Mucosa of rectum (tissue), 2 donors: Measurements from ENCODE around the gene WRAP53.

Experiments used
- H3K27ac ChIP-seq, 2 donors: one replicate each; pipeline ENCODE4 v1.7.0; 2013; ENCODE audit warnings: inconsistent platforms in 2 of 2, low read depth in 2 of 2, low read length in 2 of 2
- H3K27me3 ChIP-seq, 2 donors: one replicate each; pipeline ENCODE4 v1.7.0; 2013; ENCODE audit warnings: low read length in 2 of 2; ENCODE audit not compliant: control insufficient read depth in 2 of 2, insufficient read depth in 2 of 2
- H3K36me3 ChIP-seq, 2 donors: one replicate each; pipeline ENCODE4 v1.7.0; 2013; ENCODE audit warnings: low read length in 2 of 2; ENCODE audit not compliant: control insufficient read depth in 2 of 2, insufficient read depth in 2 of 2
- H3K4me1 ChIP-seq, 2 donors: one replicate each; pipeline ENCODE4 v1.7.0; 2013; ENCODE audit warnings: low read length in 2 of 2, mild to moderate bottlenecking in 1 of 2; ENCODE audit not compliant: control insufficient read depth in 2 of 2, insufficient read depth in 2 of 2
- H3K4me3 ChIP-seq, 2 donors: one replicate each; pipeline ENCODE4 v1.7.0; 2013; ENCODE audit warnings: low read length in 2 of 2
- H3K9ac ChIP-seq, 2 donors: one replicate each; pipeline ENCODE4 v1.7.0; 2013; ENCODE audit warnings: low read length in 2 of 2, low read depth in 1 of 2, mild to moderate bottlenecking in 1 of 2
- H3K9me3 ChIP-seq, 2 donors: one replicate each; pipeline ENCODE4 v1.7.0; 2013; ENCODE audit warnings: low read length in 2 of 2; ENCODE audit not compliant: control insufficient read depth in 2 of 2
- donor health status: healthy.
- donor health status: Normal muscosa, but diverticular disease.

WRAP53 gene

DNA sequence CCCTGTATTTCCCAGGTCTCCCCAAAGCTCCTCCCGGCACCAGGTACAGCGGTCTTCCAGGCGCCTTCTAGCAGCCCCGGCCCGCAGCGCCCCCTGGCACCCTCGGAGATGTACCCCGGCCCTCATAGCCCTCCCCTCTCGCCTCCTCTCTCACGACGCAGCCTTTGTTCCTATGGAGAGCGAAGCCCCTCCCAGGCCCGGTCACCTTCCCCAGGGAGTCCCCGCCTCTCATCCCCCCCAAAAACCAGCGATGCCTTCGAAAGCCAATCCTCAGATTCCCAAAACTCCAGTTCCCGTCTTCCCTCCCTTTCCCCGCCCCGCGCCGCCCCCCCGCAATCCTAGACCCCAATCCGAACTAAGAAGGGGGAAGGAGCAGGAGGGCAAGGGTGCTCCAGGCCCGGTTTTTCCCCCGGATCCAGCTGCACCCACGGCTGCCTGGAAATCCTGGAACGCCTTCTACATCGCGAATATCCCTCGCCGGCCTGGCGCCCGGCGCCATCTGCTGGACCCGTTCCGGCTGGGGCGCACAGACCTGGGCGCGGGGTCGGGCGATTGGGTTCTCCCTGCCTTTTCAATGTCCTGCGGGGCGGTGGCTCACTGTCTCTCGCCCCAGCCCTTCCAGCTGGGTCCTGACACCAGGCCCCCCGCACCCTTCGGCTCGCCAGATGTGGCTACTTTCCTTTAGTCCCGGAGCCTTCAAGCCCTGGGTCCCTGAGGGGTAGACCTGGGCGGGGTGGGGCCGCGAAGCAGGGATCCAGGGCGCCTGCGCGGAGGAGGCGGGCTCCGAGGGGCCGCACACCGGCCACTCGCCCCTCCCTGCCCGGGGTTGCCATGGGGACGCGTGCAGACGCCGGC lies 28.9 kb downstream of the WRAP53 start, which contains the start of gene DNAH2:
Gene DNAH2, plus strand, starts transcription at position 844 of the 855 bp plus-strand sequence. CDS start 1,991 bp downstream, outside the sequence.
- Histone ChIP-seq H3K36me3 (no peaks in the 10 kb centered on the region), H3K27ac (no peak within 1 kb of the TSS), H3K4me1 (peaks cover 9 to 15% of the 10 kb centered on the region in 2 donors), H3K9me3 (no peaks in the 10 kb centered on the region), H3K27me3 (peaks cover 38 to 44% of the 10 kb centered on the region in 2 donors), H3K9ac (peak within 1 kb of the TSS in 1 of 2 donors; percentile 62), H3K4me3 (peak within 1 kb of the TSS; percentile 64)

DNA sequence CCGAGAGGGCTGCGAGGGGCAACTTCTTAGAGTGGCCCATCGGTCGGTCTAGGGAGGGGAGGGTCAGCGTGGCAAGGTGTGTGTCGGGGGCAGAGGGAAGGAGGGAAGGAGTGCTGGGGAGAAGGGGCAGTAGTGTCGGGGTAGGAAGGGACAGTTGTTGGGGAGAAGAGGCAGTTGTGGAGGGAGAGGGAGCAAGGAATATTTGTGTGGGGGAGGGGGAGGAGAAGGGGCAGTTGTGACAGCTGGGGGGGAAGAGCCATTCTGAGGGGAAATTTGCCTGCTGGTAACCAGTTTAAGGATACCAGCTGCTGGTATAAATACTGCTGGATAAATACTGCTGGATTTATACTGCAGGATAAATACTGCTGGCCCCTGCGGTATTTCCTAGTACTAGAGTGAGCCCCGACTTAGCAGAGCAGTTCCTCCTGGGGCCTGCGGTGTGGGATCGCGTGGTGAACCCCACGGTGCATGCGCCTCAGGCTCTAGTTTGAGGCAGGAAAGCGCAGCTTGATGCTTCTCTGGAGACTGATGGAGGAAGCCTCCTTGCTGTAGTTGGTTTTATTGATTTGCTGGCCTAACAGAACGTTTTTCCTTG lies 29.6 kb downstream of the WRAP53 start:
- H3K36me3 ChIP-seq = no peaks in the 10 kb centered on the region
- peak overlapping the region; percentile 64 for H3K4me3 ChIP-seq
- peaks cover 30 to 37% of the 10 kb centered on the region in 2 donors for H3K27me3 ChIP-seq
- peak overlapping the region in 1 of 2 donors; percentile 62 for H3K9ac ChIP-seq
- H3K9me3 ChIP-seq = no peaks in the 10 kb centered on the region
- no peak overlapping the region for H3K27ac ChIP-seq
- peaks cover 9 to 15% of the 10 kb centered on the region in 2 donors for H3K4me1 ChIP-seq

DNA sequence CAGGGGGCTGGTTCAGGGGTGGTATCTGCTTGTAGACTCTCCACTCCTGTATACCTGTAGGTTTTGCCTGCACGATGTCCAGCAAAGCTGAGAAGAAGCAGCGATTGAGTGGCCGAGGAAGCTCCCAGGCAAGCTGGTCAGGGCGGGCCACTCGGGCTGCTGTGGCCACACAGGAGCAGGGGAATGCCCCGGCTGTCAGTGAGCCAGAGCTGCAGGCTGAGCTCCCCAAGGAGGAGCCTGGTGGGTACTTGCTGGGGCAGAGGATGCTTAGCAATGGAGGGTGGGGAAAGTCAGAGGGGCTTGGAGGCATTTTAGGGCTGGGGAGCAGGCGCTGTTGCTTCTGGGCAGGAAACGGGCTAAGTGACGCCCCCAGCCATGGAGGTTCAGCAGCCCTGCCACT lies 31.4 kb downstream of the WRAP53 start:
- H3K36me3 ChIP-seq = no peaks in the 10 kb centered on the region
- H3K9me3 ChIP-seq = no peaks in the 10 kb centered on the region
- H3K4me1 ChIP-seq = peaks cover 9 to 15% of the 10 kb centered on the region in 2 donors
- peaks cover 20 to 34% of the 10 kb centered on the region in 2 donors for H3K27me3 ChIP-seq
- no peak overlapping the region for H3K9ac ChIP-seq
- no peak overlapping the region for H3K4me3 ChIP-seq
- no peak overlapping the region for H3K27ac ChIP-seq

- Histone ChIP-seq H3K27ac (no peak overlapping the region), H3K4me3 (no peak overlapping the region), H3K9ac (no peak overlapping the region), H3K36me3 (no peaks in the 10 kb centered on the region), H3K9me3 (no peaks in the 10 kb centered on the region), H3K4me1 (peaks cover 9 to 15% of the 10 kb centered on the region in 2 donors), H3K27me3 (peaks cover 18 to 32% of the 10 kb centered on the region in 2 donors)
These were observed 31.8 kb downstream of the WRAP53 start for GRCh38 chr17:7720125-7720524.

DNA sequence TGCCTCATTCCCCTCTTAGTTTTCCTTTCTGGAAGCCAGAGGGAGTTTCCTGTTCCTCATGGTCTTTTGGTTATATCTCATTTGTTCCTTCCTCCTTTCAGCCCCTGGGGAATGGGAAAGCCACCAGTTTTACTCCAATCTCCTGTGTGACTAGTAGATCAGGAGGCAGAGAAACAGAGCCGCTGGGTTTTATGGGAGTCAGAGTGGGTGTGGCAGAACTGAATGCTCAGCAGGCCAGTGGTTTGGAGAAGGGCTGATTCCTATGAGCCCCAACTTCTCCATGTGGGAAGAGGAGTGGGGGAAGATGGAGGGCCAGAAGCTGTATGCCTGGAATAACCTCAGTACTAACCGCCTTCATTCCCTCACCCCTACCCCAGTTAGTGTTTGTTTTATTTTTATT lies 33.3 kb downstream of the WRAP53 start:
- H3K27me3 ChIP-seq = peaks cover 5 to 20% of the 10 kb centered on the region in 2 donors
- no peaks in the 10 kb centered on the region for H3K36me3 ChIP-seq
- no peaks in the 10 kb centered on the region for H3K9me3 ChIP-seq
- H3K4me3 ChIP-seq = no peak overlapping the region
- no peak overlapping the region for H3K9ac ChIP-seq
- H3K4me1 ChIP-seq = peaks cover 7 to 11% of the 10 kb centered on the region in 2 donors
- H3K27ac ChIP-seq = no peak overlapping the region

DNA sequence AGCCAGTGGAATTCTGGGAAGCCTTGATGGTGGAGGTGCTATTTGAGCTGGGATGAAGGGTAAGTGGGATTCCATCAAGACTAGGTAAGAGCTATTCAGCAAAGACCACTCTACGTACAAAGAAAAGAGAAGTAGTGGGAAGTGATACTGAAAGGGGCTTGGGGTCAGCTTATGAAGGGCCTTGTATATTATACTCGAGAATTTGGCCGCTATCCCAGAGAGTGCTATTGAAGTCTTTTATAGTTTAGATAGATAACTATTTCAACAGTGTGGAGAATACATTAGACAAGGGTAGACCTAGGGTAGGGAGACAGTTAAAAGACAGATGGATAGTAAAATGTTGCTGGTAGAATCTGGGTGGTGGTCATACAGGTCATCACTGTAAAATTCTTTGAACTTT lies 39.6 kb downstream of the WRAP53 start:
- Histone ChIP-seq H3K9ac (no peak overlapping the region), H3K4me1 (no peaks in the 10 kb centered on the region), H3K27me3 (peaks cover 0 to 8% of the 10 kb centered on the region in 2 donors), H3K4me3 (no peak overlapping the region), H3K36me3 (no peaks in the 10 kb centered on the region), H3K9me3 (no peaks in the 10 kb centered on the region), H3K27ac (no peak overlapping the region)

GRCh38 chr17:7729816-7730215 lies 41.5 kb downstream of the WRAP53 start:
- Histone ChIP-seq H3K4me1 (no peaks in the 10 kb centered on the region), H3K27me3 (peaks cover 0 to 2% of the 10 kb centered on the region in 2 donors), H3K9me3 (no peaks in the 10 kb centered on the region), H3K9ac (no peak overlapping the region), H3K36me3 (no peaks in the 10 kb centered on the region), H3K4me3 (no peak overlapping the region), H3K27ac (no peak overlapping the region)

DNA sequence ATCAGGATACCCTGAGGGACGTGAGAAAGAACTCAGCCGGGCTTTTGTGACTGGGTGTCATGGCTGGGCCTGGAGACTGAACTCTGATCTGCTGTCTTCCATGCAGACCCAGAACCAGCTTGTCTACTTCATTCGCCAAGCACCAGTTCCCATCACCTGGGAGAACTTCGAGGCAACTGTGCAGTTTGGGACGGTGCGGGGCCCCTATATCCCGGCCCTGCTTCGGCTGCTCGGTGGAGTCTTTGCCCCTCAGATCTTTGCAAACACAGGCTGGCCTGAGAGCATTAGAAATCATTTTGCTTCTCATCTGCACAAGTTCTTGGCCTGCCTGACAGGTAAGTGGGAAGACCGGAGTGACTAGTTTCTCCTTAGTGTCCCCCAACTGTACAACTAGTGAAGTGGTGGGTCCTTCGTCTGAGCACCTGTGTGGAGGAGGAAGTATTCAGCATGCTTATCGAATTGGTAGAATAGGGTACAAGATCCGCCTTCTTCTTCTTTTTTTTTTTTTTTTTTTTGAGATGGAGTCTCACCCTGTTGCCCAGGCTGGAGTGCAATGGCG lies 44.8 kb downstream of the WRAP53 start:
- no peak overlapping the region for H3K4me3 ChIP-seq
- no peak overlapping the region for H3K9ac ChIP-seq
- H3K36me3 ChIP-seq = no peaks in the 10 kb centered on the region
- H3K9me3 ChIP-seq = no peaks in the 10 kb centered on the region
- no peak overlapping the region for H3K27ac ChIP-seq
- H3K27me3 ChIP-seq = peaks cover 2% of the 10 kb centered on the region in 2 donors
- no peaks in the 10 kb centered on the region for H3K4me1 ChIP-seq

DNA sequence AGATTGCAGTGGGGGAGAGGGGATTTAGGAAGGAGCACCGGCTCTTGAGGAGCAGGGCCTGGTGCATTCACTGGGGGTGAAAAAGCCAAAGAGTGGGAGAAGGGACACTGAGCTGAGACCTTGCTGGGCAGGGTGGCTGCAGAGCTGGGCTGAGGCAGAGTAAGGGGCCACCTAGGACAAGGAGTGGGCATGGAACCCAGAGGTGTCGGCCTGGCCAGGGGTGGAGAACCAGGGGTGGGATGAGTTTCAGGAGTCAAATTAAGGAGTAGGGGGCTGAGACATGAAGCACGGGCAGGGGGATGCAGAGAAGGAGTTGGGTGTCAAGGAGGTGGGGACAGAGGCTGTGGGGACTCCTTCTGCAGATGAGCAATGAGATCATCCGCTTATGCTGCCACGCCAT lies 49.3 kb downstream of the WRAP53 start:
- H3K27ac ChIP-seq = no peak overlapping the region
- H3K27me3 ChIP-seq = peaks cover 6% of the 10 kb centered on the region in 2 donors
- H3K9ac ChIP-seq = no peak overlapping the region
- no peaks in the 10 kb centered on the region for H3K9me3 ChIP-seq
- no peak overlapping the region for H3K4me3 ChIP-seq
- H3K4me1 ChIP-seq = no peaks in the 10 kb centered on the region
- H3K36me3 ChIP-seq = no peaks in the 10 kb centered on the region

GRCh38 chr17:7739746-7740145 lies 51.5 kb downstream of the WRAP53 start:
- Histone ChIP-seq H3K36me3 (no peaks in the 10 kb centered on the region), H3K27me3 (peaks cover 4 to 6% of the 10 kb centered on the region in 2 donors), H3K27ac (no peak overlapping the region), H3K9me3 (no peaks in the 10 kb centered on the region), H3K4me1 (no peaks in the 10 kb centered on the region), H3K4me3 (no peak overlapping the region), H3K9ac (no peak overlapping the region)
